Neuron (in vitro differentiated cells): ENCODE results near the gene PPM1H.

Source experiments
- H2AFZ ChIP-seq: one replicate; pipeline ENCODE4 v1.6.1; 2013; ENCODE audit warnings: low read depth, mild to moderate bottlenecking, inconsistent platforms, low read length, moderate library complexity
- H3K27me3 ChIP-seq: one replicate; pipeline ENCODE4 v1.6.1; 2013; ENCODE audit warnings: low read length; ENCODE audit not compliant: insufficient read depth
- H3K36me3 ChIP-seq: one replicate; pipeline ENCODE4 v1.6.1; 2013; ENCODE audit warnings: low read length; ENCODE audit not compliant: insufficient read depth
- H3K4me1 ChIP-seq: one replicate; pipeline ENCODE4 v1.6.1; 2013; ENCODE audit warnings: low read length; ENCODE audit not compliant: insufficient read depth
- H3K4me3 ChIP-seq: 2 replicates; pipeline ENCODE4 v1.5.1; 2013; ENCODE audit warnings: mild to moderate bottlenecking, low read length, moderate library complexity
- H3K9me3 ChIP-seq: one replicate; pipeline ENCODE4 v1.6.1; 2013; ENCODE audit warnings: low read length

The PPM1H gene

GRCh38 chr12:62726471-62726980, 208.4 kb downstream of the PPM1H start:
- H3K4me3 ChIP-seq: no peak overlapping the region
- H3K36me3 ChIP-seq: no peaks in the 10 kb centered on the region
- H3K27me3 ChIP-seq: no peaks in the 10 kb centered on the region
- no peaks in the 10 kb centered on the region for H3K9me3 ChIP-seq
- H2AFZ ChIP-seq: no peak overlapping the region
- peaks cover 6% of the 10 kb centered on the region for H3K4me1 ChIP-seq

GRCh38 chr12:62725781-62726180, 209.2 kb downstream of the PPM1H start:
- Histone ChIP-seq H3K36me3 (no peaks in the 10 kb centered on the region), H3K4me1 (peaks cover 4% of the 10 kb centered on the region), H3K27me3 (no peaks in the 10 kb centered on the region), H3K4me3 (no peak overlapping the region), H3K9me3 (no peaks in the 10 kb centered on the region), H2AFZ (no peak overlapping the region)

- H3K4me1 ChIP-seq: peaks cover 9% of the 10 kb centered on the region
- H2AFZ ChIP-seq: no peak overlapping the region
Observed at GRCh38 chr12:62724947-62725451, 210.0 kb downstream of the PPM1H start.

GRCh38 chr12:62724285-62724684, 210.7 kb downstream of the PPM1H start:
- Histone ChIP-seq H3K4me3 (no peak overlapping the region), H3K4me1 (peaks cover 9% of the 10 kb centered on the region), H2AFZ (no peak overlapping the region)

More at GRCh38 chr12:62724947-62725451, 210.0 kb downstream of the PPM1H start:
- Histone ChIP-seq H3K9me3 (no peaks in the 10 kb centered on the region), H3K27me3 (no peaks in the 10 kb centered on the region), H3K4me3 (no peak overlapping the region), H3K36me3 (no peaks in the 10 kb centered on the region)

GRCh38 chr12:62722971-62723680, 211.8 kb downstream of the PPM1H start:
- Histone ChIP-seq H3K4me1 (peaks cover 9% of the 10 kb centered on the region), H3K9me3 (no peaks in the 10 kb centered on the region), H2AFZ (no peak overlapping the region)

More at GRCh38 chr12:62724285-62724684, 210.7 kb downstream of the PPM1H start:
- H3K36me3 ChIP-seq: no peaks in the 10 kb centered on the region
- no peaks in the 10 kb centered on the region for H3K27me3 ChIP-seq
- H3K9me3 ChIP-seq: no peaks in the 10 kb centered on the region

GRCh38 chr12:62720661-62721330, 214.2 kb downstream of the PPM1H start:
- no peaks in the 10 kb centered on the region for H3K9me3 ChIP-seq
- no peak overlapping the region for H3K4me3 ChIP-seq
- no peaks in the 10 kb centered on the region for H3K36me3 ChIP-seq
- peaks cover 28% of the 10 kb centered on the region for H3K4me1 ChIP-seq
- peak overlapping the region; percentile 16 for H2AFZ ChIP-seq
- no peaks in the 10 kb centered on the region for H3K27me3 ChIP-seq

More at GRCh38 chr12:62722971-62723680, 211.8 kb downstream of the PPM1H start:
- H3K36me3 ChIP-seq: no peaks in the 10 kb centered on the region
- no peak overlapping the region for H3K4me3 ChIP-seq
- H3K27me3 ChIP-seq: no peaks in the 10 kb centered on the region

- peaks cover 36% of the 10 kb centered on the region for H3K4me1 ChIP-seq
- no peaks in the 10 kb centered on the region for H3K9me3 ChIP-seq
- no peak overlapping the region for H2AFZ ChIP-seq
- no peaks in the 10 kb centered on the region for H3K27me3 ChIP-seq
- no peak overlapping the region for H3K4me3 ChIP-seq
- H3K36me3 ChIP-seq: no peaks in the 10 kb centered on the region
Observed at GRCh38 chr12:62720025-62720424, 214.9 kb downstream of the PPM1H start.

- Histone ChIP-seq H3K9me3 (no peaks in the 10 kb centered on the region), H2AFZ (no peak overlapping the region), H3K4me1 (peaks cover 45% of the 10 kb centered on the region), H3K4me3 (no peak overlapping the region), H3K27me3 (no peaks in the 10 kb centered on the region), H3K36me3 (no peaks in the 10 kb centered on the region)
Observed at GRCh38 chr12:62718762-62719426, 216.1 kb downstream of the PPM1H start.

GRCh38 chr12:62717643-62718042, 217.3 kb downstream of the PPM1H start:
- peaks cover 57% of the 10 kb centered on the region for H3K4me1 ChIP-seq
- no peak overlapping the region for H2AFZ ChIP-seq
- no peak overlapping the region for H3K4me3 ChIP-seq
- H3K27me3 ChIP-seq: no peaks in the 10 kb centered on the region
- no peaks in the 10 kb centered on the region for H3K36me3 ChIP-seq
- H3K9me3 ChIP-seq: no peaks in the 10 kb centered on the region

GRCh38 chr12:62716866-62717525, 218.0 kb downstream of the PPM1H start:
- Histone ChIP-seq H3K4me3 (no peak overlapping the region), H3K27me3 (no peaks in the 10 kb centered on the region), H3K9me3 (no peaks in the 10 kb centered on the region), H2AFZ (no peak overlapping the region), H3K36me3 (no peaks in the 10 kb centered on the region), H3K4me1 (peaks cover 64% of the 10 kb centered on the region)

- Histone ChIP-seq H3K4me1 (peaks cover 70% of the 10 kb centered on the region), H3K4me3 (no peak overlapping the region), H3K36me3 (no peaks in the 10 kb centered on the region), H2AFZ (no peak overlapping the region), H3K9me3 (no peaks in the 10 kb centered on the region), H3K27me3 (no peaks in the 10 kb centered on the region)
Observed at GRCh38 chr12:62716037-62716436, 218.9 kb downstream of the PPM1H start.

GRCh38 chr12:62714774-62715721, 219.9 kb downstream of the PPM1H start:
- Histone ChIP-seq H3K4me1 (peaks cover 70% of the 10 kb centered on the region), H3K9me3 (no peaks in the 10 kb centered on the region), H3K4me3 (no peak overlapping the region), H3K36me3 (no peaks in the 10 kb centered on the region), H3K27me3 (no peaks in the 10 kb centered on the region), H2AFZ (no peak overlapping the region)
